Bone marrow (tissue), 2 donors: ENCODE measurements around the gene C2CD2.

ENCODE experiments used
- DNase-seq, 2 donors: peaks; one replicate each; lab custom pipeline; 2025; lab: John Stamatoyannopoulos, UW

Gene C2CD2

DNA sequence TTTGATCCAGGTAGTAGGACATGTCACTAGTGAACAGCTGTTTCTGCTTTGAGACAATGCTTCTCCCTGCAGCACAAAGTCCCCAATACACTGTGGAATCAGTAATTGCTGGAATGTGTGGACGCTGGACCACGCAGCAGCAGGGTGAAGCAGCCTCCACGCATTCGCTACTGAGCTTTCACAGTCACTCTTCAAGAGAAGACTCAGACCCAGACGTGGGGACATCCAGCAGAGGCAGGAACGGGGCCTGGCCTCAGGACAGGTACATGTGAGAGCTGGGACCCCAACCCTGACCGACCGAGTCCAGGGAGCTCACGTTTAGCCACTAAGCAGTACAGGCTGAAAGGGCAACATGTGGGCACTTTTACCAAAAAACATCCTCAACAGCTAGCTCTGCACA is 40.6 kb downstream of the C2CD2 start:
- DNase-seq: no peak

GRCh38 chr21:41908829-41909228 is 45.0 kb downstream of the C2CD2 start:
- DNase-seq: no peak

DNA sequence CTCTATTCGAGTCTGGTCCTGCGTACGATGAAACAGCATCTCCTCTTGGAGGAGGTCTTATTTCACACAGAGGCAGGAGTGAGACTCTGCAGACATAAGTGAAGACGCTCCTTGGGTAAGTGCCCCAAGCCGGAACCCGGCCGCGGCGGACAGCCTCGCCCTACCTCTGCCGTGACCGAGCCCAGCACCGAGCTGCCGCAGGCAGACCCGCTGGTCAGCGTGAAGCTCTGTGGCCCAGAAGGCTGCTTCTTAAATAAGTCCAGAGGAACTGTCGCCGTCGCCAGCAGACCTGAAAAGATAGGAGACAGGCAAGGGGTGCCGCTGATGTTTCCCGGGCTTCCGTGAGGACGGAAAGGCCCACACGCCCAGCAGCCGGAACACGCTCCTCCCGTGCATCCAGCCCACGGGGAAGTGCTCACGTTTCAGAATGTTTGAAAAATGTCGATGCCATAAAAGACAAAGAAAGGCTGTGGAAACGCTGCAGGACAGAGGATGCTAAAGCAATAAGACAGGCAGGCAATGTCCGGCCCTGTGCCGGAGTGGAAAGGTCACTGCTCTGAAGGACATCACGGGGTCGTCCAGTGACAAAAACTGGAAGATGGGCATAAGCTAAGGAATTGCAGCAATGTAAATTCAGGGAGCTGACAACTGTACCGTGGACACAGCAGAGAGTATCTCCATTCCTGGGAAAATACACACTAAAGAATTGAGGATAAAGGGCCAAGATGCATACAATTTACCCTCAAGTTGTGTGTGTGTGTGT is 46.1 kb downstream of the C2CD2 start:
- DNase-seq: no peak

GRCh38 chr21:41906770-41907169 is 47.0 kb downstream of the C2CD2 start:
- no peak for DNase-seq

GRCh38 chr21:41903559-41904351 is 50.1 kb downstream of the C2CD2 start:
- no peak for DNase-seq

DNA sequence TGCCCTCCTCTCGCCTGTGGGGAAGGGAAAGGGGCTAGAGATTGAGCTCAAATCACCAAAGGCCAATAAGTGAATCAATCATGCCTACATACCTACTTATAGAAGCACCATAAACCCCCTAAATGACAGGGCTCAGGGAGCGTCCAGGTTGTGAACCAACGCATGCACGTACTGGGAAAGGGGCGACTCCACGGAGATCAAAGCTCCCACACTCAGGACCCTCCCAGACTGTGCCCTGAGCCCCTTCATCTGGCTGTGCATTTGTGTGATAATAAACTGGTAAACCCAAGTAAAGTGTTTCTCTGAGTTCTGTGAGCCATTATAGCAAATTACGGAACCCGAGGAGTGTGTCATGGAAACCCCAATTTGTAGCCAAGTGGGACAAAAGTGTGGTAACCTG is 50.9 kb downstream of the C2CD2 start:
- no peak for DNase-seq

DNA sequence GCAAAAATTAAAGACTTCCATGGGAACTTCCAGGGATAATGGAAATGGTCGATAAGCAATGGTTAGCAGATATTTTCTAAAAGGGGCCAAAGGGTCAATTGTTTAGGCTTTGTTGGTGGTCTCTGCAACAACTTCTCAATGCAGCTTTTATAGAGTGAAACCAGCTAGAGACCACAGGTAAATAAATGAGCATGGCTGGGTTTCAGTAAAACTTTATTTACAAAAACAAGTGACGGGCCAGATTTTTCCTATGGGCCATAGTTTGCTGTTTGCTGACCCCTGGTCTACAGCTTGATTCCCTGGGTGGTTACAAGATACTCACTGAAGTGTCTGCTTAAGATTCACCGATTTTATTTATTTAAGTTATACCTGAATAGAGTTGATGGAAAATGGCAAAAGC is 52.0 kb downstream of the C2CD2 start:
- DNase-seq: no peak

GRCh38 chr21:41901099-41901498 is 52.7 kb downstream of the C2CD2 start:
- DNase-seq: no peak

- DNase-seq: no peak
Observed at GRCh38 chr21:41900401-41900800, 53.4 kb downstream of the C2CD2 start.

- DNase-seq: no peak
Observed at GRCh38 chr21:41899426-41900202, 54.2 kb downstream of the C2CD2 start.

DNA sequence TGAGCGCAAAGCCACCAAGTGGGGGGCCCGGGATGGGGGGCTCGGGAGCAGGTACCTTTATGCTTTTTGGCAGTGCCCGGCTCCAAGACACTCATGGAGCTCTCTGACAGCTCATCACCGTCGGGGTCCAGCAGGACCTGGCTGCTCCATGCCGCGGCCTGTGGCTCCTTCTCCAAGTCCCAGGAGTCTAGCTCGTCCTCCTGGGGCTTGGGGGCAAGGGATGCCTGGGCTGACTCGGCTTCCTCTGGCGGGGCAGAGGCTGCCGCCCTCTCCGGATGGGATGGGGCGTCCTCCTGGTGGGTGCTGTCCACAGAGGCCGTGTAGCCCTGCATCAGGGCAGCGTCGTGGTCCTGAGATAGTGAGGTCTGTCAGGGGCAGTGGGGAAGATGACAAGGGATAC is 54.8 kb downstream of the C2CD2 start:
- DNase-seq: no peak

DNA sequence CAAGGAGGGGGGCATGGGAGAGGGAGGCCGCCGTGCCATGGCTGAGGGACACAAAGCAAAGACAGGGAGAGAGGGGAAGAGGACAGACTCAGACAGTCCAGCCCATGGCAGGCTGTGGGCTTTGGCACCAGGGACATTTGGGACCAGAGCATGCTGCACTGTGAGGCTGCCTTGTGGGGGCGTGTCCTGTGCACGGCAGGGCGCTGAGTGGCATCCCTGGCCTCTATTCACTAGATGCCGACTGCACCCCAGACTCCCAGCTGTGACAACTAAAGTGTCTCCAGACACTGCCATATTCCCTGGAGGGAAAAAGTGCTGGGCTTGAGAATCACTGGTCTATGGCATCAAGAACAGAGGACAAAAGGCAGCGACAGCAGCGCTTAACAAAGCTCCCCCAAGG is 56.1 kb downstream of the C2CD2 start:
- no peak for DNase-seq

GRCh38 chr21:41897047-41897669 is 56.7 kb downstream of the C2CD2 start:
- DNase-seq: no peak

DNA sequence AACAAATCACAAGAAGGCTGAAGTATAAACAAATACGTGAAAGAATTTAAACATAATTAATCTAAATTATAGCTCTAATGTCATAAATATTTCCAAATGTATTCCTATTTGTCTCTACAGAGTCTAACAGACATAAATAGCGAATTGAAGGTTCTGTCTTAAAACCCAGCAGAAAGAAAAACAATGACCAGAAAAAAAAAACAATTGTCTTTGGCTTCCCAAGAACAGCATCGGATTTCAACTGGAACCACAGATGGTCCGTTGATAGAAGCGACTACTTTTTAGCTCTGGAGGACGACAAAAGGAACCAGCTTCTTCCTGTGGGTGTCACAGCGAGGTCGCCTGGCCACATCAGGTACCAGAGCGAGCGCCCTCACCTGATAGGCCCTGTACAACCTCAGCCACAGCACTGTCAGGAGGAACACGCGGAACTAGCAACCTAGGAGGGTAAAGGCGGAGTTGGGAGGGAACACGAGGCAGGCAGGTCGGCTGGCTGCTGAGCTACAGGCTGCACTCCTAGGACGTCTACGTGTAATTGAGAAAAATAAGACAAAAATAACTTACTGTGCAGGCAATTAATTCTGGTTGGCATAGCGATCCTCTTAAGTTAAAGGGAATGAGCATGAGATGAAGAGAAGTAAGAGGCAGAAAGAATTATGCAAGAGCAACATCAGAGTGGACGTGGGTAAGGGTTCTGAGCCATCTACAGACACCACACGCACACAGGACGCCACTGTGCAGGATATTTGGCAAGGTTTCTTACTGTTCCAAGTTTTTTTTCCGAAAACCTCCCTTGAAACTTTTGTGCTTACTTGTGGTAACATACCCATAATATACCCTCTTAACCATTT is 58.0 kb downstream of the C2CD2 start:
- DNase-seq: no peak

- no peak for DNase-seq
Observed at GRCh38 chr21:41894922-41895557, 58.8 kb downstream of the C2CD2 start.

DNA sequence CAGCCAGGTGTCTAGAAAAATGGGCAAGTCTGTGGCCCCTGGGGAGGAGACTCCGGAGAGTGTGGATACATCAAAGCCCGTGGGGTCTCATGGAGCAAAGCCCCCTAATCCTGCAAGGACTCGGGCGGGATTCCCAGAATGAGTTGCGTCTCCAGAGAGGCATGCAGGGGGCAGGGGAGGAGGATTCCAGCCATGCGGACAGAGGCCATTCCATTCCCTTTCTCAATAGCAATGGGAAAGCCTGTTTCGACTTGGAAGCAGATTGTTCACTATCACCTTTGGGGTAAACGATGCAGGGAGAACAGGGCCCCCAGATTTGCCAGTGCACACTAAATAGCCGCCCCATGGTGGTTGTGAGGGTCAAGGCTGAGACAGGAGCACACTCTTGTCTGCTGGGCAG is 59.3 kb downstream of the C2CD2 start:
- no peak for DNase-seq

DNA sequence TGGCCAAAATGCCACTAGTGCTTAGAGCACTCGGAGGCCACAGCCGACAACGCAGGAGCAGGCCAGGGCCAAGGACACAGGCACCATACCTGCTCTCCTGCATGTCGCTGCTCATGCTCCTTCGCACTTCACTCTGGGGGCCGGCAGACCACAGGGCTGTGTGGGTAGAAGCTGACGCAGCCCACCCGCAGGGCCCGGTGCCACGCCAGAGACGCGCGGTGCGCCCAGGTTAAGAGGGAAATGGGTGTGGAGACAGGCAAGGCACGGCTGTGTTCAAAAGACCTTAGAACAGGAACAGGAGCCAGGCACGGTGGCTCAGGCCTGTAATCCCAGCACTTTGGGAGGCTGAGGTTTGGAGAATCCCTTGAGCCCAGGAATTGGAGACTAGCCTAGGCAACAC is 61.1 kb downstream of the C2CD2 start:
- no peak for DNase-seq

GRCh38 chr21:41891132-41891531 is 62.7 kb downstream of the C2CD2 start:
- DNase-seq: no peak

DNA sequence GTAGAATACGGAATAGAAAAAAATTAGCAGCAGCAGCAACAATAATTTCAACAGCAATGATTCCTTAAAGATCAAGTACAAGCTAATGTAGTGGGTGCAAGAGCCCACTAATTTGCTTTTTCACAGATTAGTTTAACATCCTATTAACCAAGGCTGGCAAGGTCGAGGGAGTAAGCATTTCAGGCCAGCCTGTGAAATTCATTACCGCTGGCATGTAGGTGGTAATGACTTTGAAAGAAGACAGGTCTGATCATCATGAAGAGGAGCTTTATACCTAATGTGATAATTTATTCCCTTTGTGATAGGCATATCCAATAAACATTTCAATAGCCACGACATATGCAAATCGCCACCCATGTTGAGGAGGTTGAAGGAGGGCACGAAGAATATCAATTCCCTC is 63.5 kb downstream of the C2CD2 start:
- no peak for DNase-seq

GRCh38 chr21:41888749-41889376 is 65.0 kb downstream of the C2CD2 start:
- no peak for DNase-seq
